Psoas muscle (tissue), 8 donors: ENCODE data around the gene SUSD4. TPM values are rescaled to one million over a fixed set of nuclear protein-coding genes. Genes with fewer than 3 reads are reported as not detected.

Experiments used
- ATAC-seq, 4 donors: fragments of 200-7000 bp; cut with Tn5 transposase; one replicate each; pipeline ENCODE4 v1.9.1; 2020; ENCODE audit warnings: moderate library complexity in 3 of 4, mild to moderate bottlenecking in 2 of 4
- DNase-seq, 2 donors: peaks; one replicate each; pipeline ENCODE4 v3.0.0-alpha.2; 2020
- H3K27ac ChIP-seq: fragments of 200-600 bp; one replicate; pipeline ENCODE4 v1.8.0; 2022
- H3K27me3 ChIP-seq, 3 donors: fragments of 200-600 bp in 1 of 3; one replicate each; pipeline versions ENCODE4 v1.6.1 to v1.8.0; 2013 to 2022; ENCODE audit warnings: low read length in 2 of 3, mild to moderate bottlenecking in 2 of 3, moderate library complexity in 1 of 3; ENCODE audit not compliant: insufficient read depth in 3 of 3
- H3K36me3 ChIP-seq, 2 donors: fragments of 200-600 bp in 1 of 2; one replicate each; pipeline versions ENCODE4 v1.6.1 to v1.8.0; 2013 to 2022; ENCODE audit warnings: low read depth in 1 of 2, mild to moderate bottlenecking in 1 of 2, moderate library complexity in 1 of 2; ENCODE audit not compliant: insufficient read depth in 1 of 2
- H3K4me1 ChIP-seq: fragments of 200-600 bp; one replicate; pipeline ENCODE4 v1.8.0; 2022
- H3K4me3 ChIP-seq: fragments of 200-600 bp; one replicate; pipeline ENCODE4 v1.8.0; 2022; ENCODE audit warnings: mild to moderate bottlenecking
- H3K9me3 ChIP-seq: fragments of 200-600 bp; one replicate; pipeline ENCODE4 v1.8.0; 2022
- CTCF ChIP-seq: fragments of 200-600 bp; IDR thresholded peaks from one replicate; pipeline ENCODE4 v1.8.0; 2022; ENCODE audit warnings: antibody characterized with exemption
- WGBS, 3 donors: extraction: QIAGEN DNeasy Blood & Tissue Kit; methylation state at CpG; one replicate each; pipeline versions ENCODE4 v1.1.6 to v1.1.7; 2013; 5-methylcytosine and 5-hydroxymethylcytosine counted together
- intact Hi-C, 2 donors: fragments of 100-400 bp; cut with DNase I; formaldehyde crosslinking; loops; one replicate each; pipeline versions ENCODE4 v1.11.0 to v1.14.2; 2022
- polyA plus RNA-seq, 3 donors: library from polyadenylated mRNA; stranded (reverse); fragments of 200-250 nt; gene quantifications; one replicate each; pipeline ENCODE4 v1.2.3, GENCODE V29; 2013
- total RNA-seq, 4 donors: library from RNA; stranded (reverse); fragmentation: NEBNext Ultra II Directional in 2 of 4; extraction: Animal tissue kit (Norgen Biotek cat#: 25700) in 2 of 4; gene quantifications; one replicate each; pipeline versions ENCODE4 v1.2.1 to v1.2.4, GENCODE V29; 2021 to 2023
- donor health status: healthy with polysubstance abuse.
- donor health status: DM: no; HTN: no; CAD: no; lungs with moderate emphysema.
- donor health status: Bipolar disorder and iron deficiency.
- donor health status: healthy.
- donor health status: DM: yes; HTN: yes; CAD: no.
- donor health status: DM: no; HTN: no; CAD: no.
- donor health status: DM: no; HTN: no; CAD: no.
- donor health status: DM: yes; HTN: yes; CAD: no.

The SUSD4 gene
- total and polyA plus RNA-seq, 7 donors = 0.08 to 3.9 (median 0.21) TPM

- Histone ChIP-seq H3K36me3 (no peaks in the 10 kb centered on the region), H3K27ac (no peak overlapping the region), H3K9me3 (no peaks in the 10 kb centered on the region), H3K4me3 (no peak overlapping the region), H3K4me1 (no peaks in the 10 kb centered on the region), H3K27me3 (no peaks in the 10 kb centered on the region)
- DNase-seq = no peak
- 49 to 70% (median 53%) methylated on average over 3 of the region's 3 CpGs for WGBS, 3 donors
- intact Hi-C loops = no loop called here
- TF ChIP-seq CTCF = no peak
- ATAC-seq = no peak
These were observed 151.5 kb downstream of the SUSD4 start for GRCh38 chr1:223212441-223212840.

GRCh38 chr1:223211323-223211985 lies 152.5 kb downstream of the SUSD4 start:
- no peak for TF ChIP-seq CTCF
- DNase-seq (no peak), ATAC-seq (no peak)
- H3K27ac ChIP-seq = no peak overlapping the region
- H3K27me3 ChIP-seq = no peaks in the 10 kb centered on the region
- 79 to 92% (median 83%) methylated on average over 5 of the region's 5 CpGs for WGBS, 3 donors
- no peaks in the 10 kb centered on the region for H3K36me3 ChIP-seq
- no peaks in the 10 kb centered on the region for H3K9me3 ChIP-seq
- intact Hi-C loops = no loop called here
- no peak overlapping the region for H3K4me3 ChIP-seq
- H3K4me1 ChIP-seq = no peaks in the 10 kb centered on the region

GRCh38 chr1:223210788-223211120 lies 153.2 kb downstream of the SUSD4 start:
- intact Hi-C loops = no loop called here
- ATAC-seq (no peak), DNase-seq (no peak)
- no peak for TF ChIP-seq CTCF
- Histone ChIP-seq H3K27ac (no peak overlapping the region), H3K4me1 (no peaks in the 10 kb centered on the region), H3K27me3 (no peaks in the 10 kb centered on the region), H3K9me3 (no peaks in the 10 kb centered on the region), H3K4me3 (no peak overlapping the region), H3K36me3 (no peaks in the 10 kb centered on the region)
- 84 to 91% (median 90%) methylated on average over 3 of the region's 3 CpGs for WGBS, 3 donors

- 93 to 95% (median 95%) methylated on average over 7 of the region's 7 CpGs for WGBS, 3 donors
- Histone ChIP-seq H3K27me3 (no peaks in the 10 kb centered on the region), H3K4me1 (no peaks in the 10 kb centered on the region), H3K27ac (no peak overlapping the region), H3K9me3 (no peaks in the 10 kb centered on the region), H3K36me3 (no peaks in the 10 kb centered on the region), H3K4me3 (no peak overlapping the region)
- intact Hi-C loops = no loop called here
- no peak for DNase-seq
- no peak for ATAC-seq
- no peak for TF ChIP-seq CTCF
These were observed 153.8 kb downstream of the SUSD4 start for GRCh38 chr1:223209992-223210787.
